WI38 (cell line): Measurements from ENCODE around the gene DNAJC15.

ENCODE experiments used
- H3K4me3 ChIP-seq: 2 replicates; pipeline ENCODE4 v1.5.1; 2011; ENCODE audit warnings: low read depth, mild to moderate bottlenecking, control low read depth, low read length
- CTCF ChIP-seq: IDR thresholded peaks from 2 replicates; pipeline ENCODE4 v1.5.1; 2012; ENCODE audit warnings: low read depth, mild to moderate bottlenecking, control low read depth, low read length

DNAJC15 gene

GRCh38 chr13:43005460-43006236 is 17.7 kb upstream of the DNAJC15 start:
- TF ChIP-seq CTCF: no peak
- no peak overlapping the region for H3K4me3 ChIP-seq

GRCh38 chr13:43006893-43007631 is 16.3 kb upstream of the DNAJC15 start:
- no peak for TF ChIP-seq CTCF
- no peak overlapping the region for H3K4me3 ChIP-seq

DNA sequence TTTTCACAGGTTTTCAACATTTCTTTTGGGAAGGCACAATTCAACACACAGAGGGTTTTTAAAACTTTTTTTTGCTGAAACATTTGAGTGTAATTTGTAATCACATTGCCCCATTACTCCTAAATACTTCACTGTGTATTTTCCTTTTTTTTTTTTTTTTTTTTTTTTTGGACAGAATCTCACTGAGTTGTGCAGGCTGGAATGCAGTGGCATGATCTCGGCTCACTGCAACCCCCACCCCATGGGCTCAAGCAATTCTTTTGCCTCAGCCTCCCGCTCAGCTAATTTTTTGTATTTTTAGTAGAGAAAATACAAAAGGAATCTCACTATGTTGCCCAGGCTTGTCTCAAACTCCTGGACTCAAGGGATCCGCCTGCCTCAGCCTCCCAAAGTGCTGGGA is 14.8 kb upstream of the DNAJC15 start:
- H3K4me3 ChIP-seq: no peak overlapping the region
- TF ChIP-seq CTCF: no peak

DNA sequence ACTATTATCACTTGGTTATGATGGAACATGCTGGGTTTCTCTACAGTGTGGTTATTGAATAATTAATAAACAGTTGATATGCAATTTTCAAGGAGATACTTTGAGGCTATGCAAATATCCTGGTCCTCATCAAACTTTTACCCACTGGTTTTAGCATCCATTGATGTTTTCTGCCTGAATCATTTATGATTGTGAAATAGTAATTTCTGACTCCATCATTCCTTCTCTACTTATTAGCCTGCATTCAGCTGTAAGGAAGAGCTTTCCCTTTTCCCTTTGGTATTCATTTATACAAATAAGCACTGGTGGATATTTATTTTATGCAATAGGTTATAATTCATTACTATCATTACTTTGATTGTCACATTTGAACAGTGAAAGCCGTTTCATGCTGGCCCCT is 13.9 kb upstream of the DNAJC15 start:
- TF ChIP-seq CTCF: no peak
- no peak overlapping the region for H3K4me3 ChIP-seq

- no peak for TF ChIP-seq CTCF
- no peak overlapping the region for H3K4me3 ChIP-seq
Measured at GRCh38 chr13:43014162-43014561, 9.2 kb upstream of the DNAJC15 start.

DNA sequence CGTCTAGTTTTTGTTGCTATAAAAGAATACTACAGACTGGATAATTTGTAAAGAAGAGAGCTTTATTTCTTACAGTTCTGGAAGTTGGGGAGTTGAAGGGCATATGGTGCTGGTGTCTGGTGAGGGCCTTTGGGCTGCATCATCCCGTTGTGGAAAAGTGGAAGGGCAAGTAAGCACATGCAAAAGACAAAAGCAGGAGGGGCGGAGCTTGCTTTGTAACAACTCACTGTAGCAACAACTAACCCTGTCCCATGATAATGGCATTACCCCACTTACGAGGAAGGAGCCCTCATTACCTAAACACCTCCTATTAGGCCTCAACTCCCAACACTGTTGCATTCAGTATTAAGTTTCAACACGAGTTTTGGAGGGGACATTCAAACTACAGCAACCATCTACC is 7.2 kb upstream of the DNAJC15 start:
- H3K4me3 ChIP-seq: no peak overlapping the region
- no peak for TF ChIP-seq CTCF

DNA sequence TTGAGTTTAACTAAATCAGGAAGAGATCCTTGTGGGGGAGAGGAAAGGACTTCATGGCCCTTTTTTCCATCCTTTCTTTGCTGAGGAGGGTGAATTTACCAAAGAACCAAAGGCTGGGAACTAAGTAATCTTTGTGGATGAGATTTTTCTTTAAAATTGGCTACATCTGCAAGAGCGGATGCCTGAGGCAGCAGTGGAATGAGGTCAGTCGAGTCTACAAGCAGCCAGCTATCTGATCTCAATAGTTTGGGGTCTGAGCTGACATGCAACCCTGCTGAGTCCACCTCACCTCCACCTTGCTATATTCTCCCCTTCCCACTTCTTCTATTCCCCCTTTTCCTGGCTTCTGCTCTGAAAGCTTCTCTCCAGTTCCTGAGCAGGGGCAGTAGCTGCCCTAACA is 3.6 kb upstream of the DNAJC15 start:
- H3K4me3 ChIP-seq: no peak overlapping the region
- no peak for TF ChIP-seq CTCF
